Testis (tissue), 2 donors: ENCODE data around the gene PSMD6.

ENCODE experiments used
- POLR2A ChIP-seq: fragments of 450-650 bp; IDR thresholded peaks from one replicate; pipeline ENCODE4 v1.6.1; 2017; ENCODE audit warnings: antibody characterized with exemption, mild to moderate bottlenecking, moderate library complexity
- TF ChIP-seq, protein P1 (sequence below), 3 experiments: fragments of 450-650 bp in 2 of 3; fragments of 200-600 bp in 1 of 3; sonication (generic) in 1 of 3; IDR thresholded peaks; one replicate each; pipeline ENCODE4 v1.5.1; 2016 to 2019; ENCODE audit warnings: antibody characterized with exemption in 3 of 3, mild to moderate bottlenecking in 2 of 3, moderate library complexity in 1 of 3

DNA sequence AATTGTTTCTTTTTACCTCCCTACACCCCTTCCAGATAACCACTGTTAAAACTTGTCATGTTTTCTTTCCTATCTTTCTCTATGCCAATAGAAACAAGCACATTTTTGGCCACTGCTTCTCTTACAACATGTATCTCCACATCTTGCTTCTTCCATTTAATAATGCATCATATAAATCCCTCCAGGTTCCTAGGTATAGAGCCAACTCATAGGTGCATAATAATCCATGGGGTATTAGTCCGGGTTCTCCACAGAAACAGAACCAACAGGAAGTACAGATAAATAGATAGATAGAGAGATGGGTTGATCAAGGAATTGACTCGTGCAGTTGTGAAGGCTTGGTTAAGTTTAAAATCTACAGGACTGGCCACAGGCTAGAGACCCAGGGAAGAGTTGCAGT is 41.5 kb upstream of the PSMD6 start:
- no peak for TF ChIP-seq POLR2A
- TF ChIP-seq, protein P1, sequence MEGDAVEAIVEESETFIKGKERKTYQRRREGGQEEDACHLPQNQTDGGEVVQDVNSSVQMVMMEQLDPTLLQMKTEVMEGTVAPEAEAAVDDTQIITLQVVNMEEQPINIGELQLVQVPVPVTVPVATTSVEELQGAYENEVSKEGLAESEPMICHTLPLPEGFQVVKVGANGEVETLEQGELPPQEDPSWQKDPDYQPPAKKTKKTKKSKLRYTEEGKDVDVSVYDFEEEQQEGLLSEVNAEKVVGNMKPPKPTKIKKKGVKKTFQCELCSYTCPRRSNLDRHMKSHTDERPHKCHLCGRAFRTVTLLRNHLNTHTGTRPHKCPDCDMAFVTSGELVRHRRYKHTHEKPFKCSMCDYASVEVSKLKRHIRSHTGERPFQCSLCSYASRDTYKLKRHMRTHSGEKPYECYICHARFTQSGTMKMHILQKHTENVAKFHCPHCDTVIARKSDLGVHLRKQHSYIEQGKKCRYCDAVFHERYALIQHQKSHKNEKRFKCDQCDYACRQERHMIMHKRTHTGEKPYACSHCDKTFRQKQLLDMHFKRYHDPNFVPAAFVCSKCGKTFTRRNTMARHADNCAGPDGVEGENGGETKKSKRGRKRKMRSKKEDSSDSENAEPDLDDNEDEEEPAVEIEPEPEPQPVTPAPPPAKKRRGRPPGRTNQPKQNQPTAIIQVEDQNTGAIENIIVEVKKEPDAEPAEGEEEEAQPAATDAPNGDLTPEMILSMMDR (IDR thresholded peaks at IDR 0.05) = no peak
